ENCODE measurements around the gene QSOX2.
A peak's percentile ranks its signal among the peaks of the same experiment; 100 is the strongest.

QSOX2 gene

GRCh38 chr9:136211441-136212344 is 33.9 kb downstream of the QSOX2 start:
- DNase-seq (ENCODE audit: insufficient read length, low spot score) (no peak), FAIRE-seq (no peak)
- TF ChIP-seq POLR2A (IDR thresholded peaks at IDR 0.05; ENCODE audit: low read depth, low read length): no peak

GRCh38 chr9:136211006-136211405 is 34.6 kb downstream of the QSOX2 start:
- DNase-seq (ENCODE audit: insufficient read length, low spot score): no peak
- no peak for FAIRE-seq
- TF ChIP-seq POLR2A (IDR thresholded peaks at IDR 0.05; ENCODE audit: low read depth, low read length): no peak

- no peak for TF ChIP-seq POLR2A (IDR thresholded peaks at IDR 0.05; ENCODE audit: low read depth, low read length)
- FAIRE-seq (no peak), DNase-seq (ENCODE audit: insufficient read length, low spot score) (no peak)
These were observed 35.3 kb downstream of the QSOX2 start for GRCh38 chr9:136210276-136210675.

GRCh38 chr9:136209786-136210185 is 35.8 kb downstream of the QSOX2 start:
- FAIRE-seq: no peak
- no peak for TF ChIP-seq POLR2A (IDR thresholded peaks at IDR 0.05; ENCODE audit: low read depth, low read length)

GRCh38 chr9:136209232-136209631 is 36.4 kb downstream of the QSOX2 start:
- no peak for DNase-seq (ENCODE audit: insufficient read length, low spot score)
- TF ChIP-seq POLR2A (IDR thresholded peaks at IDR 0.05; ENCODE audit: low read depth, low read length): no peak
- no peak for FAIRE-seq

More at GRCh38 chr9:136209786-136210185, 35.8 kb downstream of the QSOX2 start:
- DNase-seq (ENCODE audit: insufficient read length, low spot score): no peak

- TF ChIP-seq POLR2A (IDR thresholded peaks at IDR 0.05; ENCODE audit: low read depth, low read length): no peak
- DNase-seq (ENCODE audit: insufficient read length, low spot score): no peak
- FAIRE-seq: no peak
These were observed 36.9 kb downstream of the QSOX2 start for GRCh38 chr9:136208675-136209074.

GRCh38 chr9:136207616-136208015 is 38.0 kb downstream of the QSOX2 start:
- FAIRE-seq (no peak), DNase-seq (ENCODE audit: insufficient read length, low spot score) (no peak)
- no peak for TF ChIP-seq POLR2A (IDR thresholded peaks at IDR 0.05; ENCODE audit: low read depth, low read length)

- no peak for TF ChIP-seq POLR2A (IDR thresholded peaks at IDR 0.05; ENCODE audit: low read depth, low read length)
- FAIRE-seq: peak; percentile 53
- DNase-seq (ENCODE audit: insufficient read length, low spot score): no peak
These were observed 38.9 kb downstream of the QSOX2 start for GRCh38 chr9:136206602-136207275.

GRCh38 chr9:136205707-136205992 is 40.0 kb downstream of the QSOX2 start:
- no peak for FAIRE-seq
- no peak for DNase-seq (ENCODE audit: insufficient read length, low spot score)
- no peak for TF ChIP-seq POLR2A (IDR thresholded peaks at IDR 0.05; ENCODE audit: low read depth, low read length)

- no peak for DNase-seq (ENCODE audit: insufficient read length, low spot score)
These were observed 40.5 kb downstream of the QSOX2 start, which contains the start of gene LHX3 for GRCh38 chr9:136204838-136205706. TSS of gene LHX3 (minus strand) at chr9:136205128. CDS start at chr9:136205012, 116 bp downstream.

GRCh38 chr9:136204145-136204805 is 41.3 kb downstream of the QSOX2 start:
- FAIRE-seq (no peak), DNase-seq (ENCODE audit: insufficient read length, low spot score) (no peak)
- TF ChIP-seq POLR2A (IDR thresholded peaks at IDR 0.05; ENCODE audit: low read depth, low read length): no peak

More at GRCh38 chr9:136204838-136205706, 40.5 kb downstream of the QSOX2 start, which contains the start of gene LHX3:
- no peak for TF ChIP-seq POLR2A (IDR thresholded peaks at IDR 0.05; ENCODE audit: low read depth, low read length)
- no peak for FAIRE-seq

GRCh38 chr9:136203408-136204144 is 42.0 kb downstream of the QSOX2 start:
- TF ChIP-seq POLR2A (IDR thresholded peaks at IDR 0.05; ENCODE audit: low read depth, low read length): no peak
- DNase-seq (ENCODE audit: insufficient read length, low spot score) (no peak), FAIRE-seq (no peak)

Data from H54 (cell line).